HCT116 (cell line): ENCODE measurements around the gene VMO1.

ENCODE experiments used
- CEBPB ChIP-seq: IDR thresholded peaks from 2 replicates; pipeline ENCODE4 v1.6.1; 2012; ENCODE audit warnings: low read depth
- CTCF ChIP-seq, 3 experiments: fragments of 200-600 bp in 1 of 3; sonication (generic) in 1 of 3; IDR thresholded peaks in 2 of 3; conservative IDR thresholded peaks in 1 of 3; 2 replicates each; pipeline ENCODE4 v1.5.1; 2012 to 2017; ENCODE audit warnings: low read depth in 2 of 3, low read length in 2 of 3, antibody characterized with exemption in 1 of 3, borderline replicate concordance in 1 of 3, control low read depth in 1 of 3, mild to moderate bottlenecking in 1 of 3, mixed read lengths in 1 of 3, mixed run types in 1 of 3, moderate library complexity in 1 of 3; ENCODE audit not compliant: insufficient read depth in 1 of 3
- EZH2 ChIP-seq: fragments of 200-600 bp; sonication (generic); IDR thresholded peaks from 2 replicates; pipeline ENCODE4 v1.6.1; 2017; ENCODE audit warnings: antibody characterized with exemption, mixed run types
- FOSL1 ChIP-seq: IDR thresholded peaks from 2 replicates; pipeline ENCODE4 v1.6.1; 2012; ENCODE audit warnings: low read depth
- JUND ChIP-seq: IDR thresholded peaks from 2 replicates; pipeline ENCODE4 v1.6.1; 2012
- MAX ChIP-seq: IDR thresholded peaks from 2 replicates; pipeline ENCODE4 v1.6.1; 2012
- POLR2A ChIP-seq: IDR thresholded peaks from 2 replicates; pipeline ENCODE4 v1.7.0; 2011; ENCODE audit warnings: borderline replicate concordance; ENCODE audit not compliant: insufficient read depth, insufficient read length; ENCODE audit errors: extremely low read depth
- POLR2AphosphoS5 ChIP-seq: IDR thresholded peaks from 2 replicates; pipeline ENCODE4 v1.6.1; 2011; ENCODE audit warnings: mild to moderate bottlenecking, low read depth, low read length, moderate library complexity
- RAD21 ChIP-seq: IDR thresholded peaks from 2 replicates; pipeline ENCODE4 v1.6.1; 2012; ENCODE audit warnings: low read depth, mild to moderate bottlenecking
- SIN3A ChIP-seq: IDR thresholded peaks from 2 replicates; pipeline ENCODE4 v1.6.1; 2012; ENCODE audit warnings: low read depth
- TCF7L2 ChIP-seq: IDR thresholded peaks from 2 replicates; pipeline ENCODE4 v1.7.0; 2011; ENCODE audit warnings: borderline replicate concordance, inconsistent platforms; ENCODE audit not compliant: insufficient read depth, insufficient read length; ENCODE audit errors: extremely low read depth
- ZNF274 ChIP-seq: fragments of 200-500 bp; sonication (Bioruptor generic); IDR thresholded peaks from 2 replicates; pipeline ENCODE4 v1.6.1; 2014; ENCODE audit warnings: mild to moderate bottlenecking, low read depth, low read length, inconsistent platforms

- no peak for TF ChIP-seq CTCF (IDR thresholded peaks at IDR 0.05 in 2 of 3, conservative IDR thresholded peaks at IDR 0.05 in 1 of 3; ENCODE audit: borderline replicate concordance in 1 of 3, insufficient read depth in 1 of 3, low read depth in 2 of 3, low read length in 2 of 3)
- TF ChIP-seq JUND, result no peak
- TF ChIP-seq POLR2A, result no peak
- TF ChIP-seq RAD21, result no peak
- TF ChIP-seq POLR2AphosphoS5, result no peak
- no peak for TF ChIP-seq FOSL1
- TF ChIP-seq ZNF274, result no peak
- no peak for TF ChIP-seq TCF7L2
- TF ChIP-seq EZH2, result no peak
- TF ChIP-seq SIN3A, result no peak
- TF ChIP-seq CEBPB, result no peak
- no peak for TF ChIP-seq MAX
Measured at GRCh38 chr17:4786106-4786511, at the start of gene VMO1.
